22Rv1 (cell line): ENCODE data around the gene SLC46A3.

Source experiments
- CTCF ChIP-seq: fragments of 450-650 bp; IDR thresholded peaks from 2 replicates; pipeline ENCODE4 v1.5.1; 2017; ENCODE audit warnings: mild to moderate bottlenecking
- ZFX ChIP-seq: fragments of 450-650 bp; IDR thresholded peaks from 2 replicates; pipeline ENCODE4 v1.6.1; 2017; ENCODE audit warnings: antibody characterized with exemption, borderline replicate concordance

DNA sequence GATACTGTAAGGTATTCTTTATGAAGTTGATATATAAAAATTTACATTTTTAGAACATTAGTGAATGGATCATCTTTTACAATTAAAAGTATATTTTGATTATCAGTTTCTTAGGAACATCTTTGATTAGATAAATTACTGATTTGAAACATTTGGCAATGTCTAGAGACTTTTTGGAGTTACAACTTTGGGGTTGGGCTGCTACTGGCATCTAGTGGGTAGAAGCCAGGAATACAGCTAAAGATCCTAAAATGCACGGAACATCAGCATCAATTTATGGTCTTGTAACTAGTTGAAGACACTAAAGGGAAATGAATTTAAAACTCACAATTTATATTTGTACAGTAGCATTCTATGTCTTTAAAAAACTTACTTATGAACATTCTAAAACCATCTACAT, 40.0 kb downstream of the SLC46A3 start:
- TF ChIP-seq CTCF, result no peak
- no peak for TF ChIP-seq ZFX
